Fibroblast of skin of right quadriceps (primary cell): Measurements from ENCODE around the gene ATP6V1G1.
"Not testable (repeated sequence)": the region's sequence is repeated elsewhere in the genome, so short reads cannot be mapped to it uniquely, and the experiment has no call there.

Experiments used
- DNase-seq: peaks from one replicate; pipeline ENCODE4 v3.0.0-alpha.2; 2013

ATP6V1G1 gene

DNA sequence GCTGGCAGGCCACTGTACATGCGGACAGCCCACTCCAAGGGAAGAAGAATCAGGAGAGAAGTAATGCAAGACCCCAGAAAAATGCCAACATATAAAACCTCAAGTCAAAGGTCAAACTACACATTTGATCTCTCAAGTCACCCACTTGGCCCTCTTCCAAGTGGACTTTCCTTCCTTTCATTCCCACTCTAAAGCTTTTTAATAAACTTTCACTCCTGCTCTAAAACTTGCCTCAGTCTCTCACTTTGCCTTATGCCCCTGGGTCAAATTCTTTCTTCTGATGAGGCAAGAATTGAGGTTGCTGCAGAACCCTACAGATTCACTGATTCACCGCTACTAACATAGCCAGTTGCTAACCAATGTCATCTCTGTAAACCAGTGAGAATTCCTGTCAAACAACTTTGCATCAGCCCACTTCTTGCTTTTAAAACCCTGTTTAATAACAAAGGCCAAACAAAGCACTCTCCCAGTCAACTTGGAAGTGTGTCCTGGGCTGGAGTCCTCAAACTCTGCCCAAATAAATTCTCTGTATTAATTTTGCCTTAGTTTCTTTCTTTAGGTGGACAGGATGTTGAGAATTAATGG lies 6.9 kb upstream of the ATP6V1G1 start:
- no peak for DNase-seq

- no peak for DNase-seq
These were observed 4.0 kb upstream of the ATP6V1G1 start for GRCh38 chr9:114583371-114584155.

DNA sequence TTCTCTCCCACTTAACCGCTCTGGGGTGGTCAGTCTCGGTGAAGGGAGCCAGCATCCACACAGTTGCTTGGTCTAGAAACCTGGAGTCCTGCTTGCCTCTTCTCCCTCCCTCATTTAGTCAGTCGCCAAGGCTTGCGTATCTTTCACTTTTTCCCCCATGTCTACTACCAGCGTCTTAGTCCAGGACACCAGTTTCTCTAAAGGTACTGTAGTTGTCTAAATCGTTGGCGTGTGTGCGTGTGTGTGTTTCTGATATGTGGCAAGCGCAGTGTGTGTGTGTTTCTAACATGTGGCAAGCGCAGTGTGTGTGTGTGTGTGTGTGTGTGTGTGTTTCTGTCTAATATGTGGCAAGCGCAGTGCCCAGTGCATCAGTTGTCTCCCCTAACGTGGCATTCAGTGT lies 641 bp downstream of the ATP6V1G1 start:
- DNase-seq, result peak; percentile 42

GRCh38 chr9:114588651-114589526 lies 1.3 kb downstream of the ATP6V1G1 start:
- DNase-seq, result no peak

- DNase-seq, result no peak
These were observed 2.8 kb downstream of the ATP6V1G1 start for GRCh38 chr9:114590328-114590727.

DNA sequence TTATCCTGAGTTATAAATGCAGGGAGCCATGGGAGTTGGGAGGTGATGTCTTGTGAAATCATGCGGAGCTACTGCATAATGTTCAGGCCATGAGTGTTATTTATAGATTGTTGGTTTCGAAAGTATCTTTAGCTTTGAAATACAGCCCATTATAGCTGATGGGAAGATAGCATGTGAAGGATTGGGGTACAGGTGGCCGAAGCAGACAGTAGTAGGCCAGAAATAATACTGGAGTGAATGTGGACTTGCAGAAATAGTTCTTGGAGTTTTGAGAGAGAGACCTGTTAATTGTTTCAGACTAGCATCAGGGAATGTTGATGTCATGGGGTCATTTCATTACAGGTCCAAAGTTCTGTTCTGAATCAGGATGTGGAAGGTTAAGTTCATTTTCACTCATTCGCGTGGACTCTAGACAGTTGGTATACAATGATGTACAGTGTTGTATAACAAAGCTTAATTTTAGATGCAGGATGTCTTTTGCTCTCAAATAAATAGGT lies 3.8 kb downstream of the ATP6V1G1 start:
- no peak for DNase-seq

GRCh38 chr9:114591849-114592248 lies 4.3 kb downstream of the ATP6V1G1 start:
- DNase-seq, result no peak

GRCh38 chr9:114592356-114592755 lies 4.8 kb downstream of the ATP6V1G1 start:
- DNase-seq, result no peak

DNA sequence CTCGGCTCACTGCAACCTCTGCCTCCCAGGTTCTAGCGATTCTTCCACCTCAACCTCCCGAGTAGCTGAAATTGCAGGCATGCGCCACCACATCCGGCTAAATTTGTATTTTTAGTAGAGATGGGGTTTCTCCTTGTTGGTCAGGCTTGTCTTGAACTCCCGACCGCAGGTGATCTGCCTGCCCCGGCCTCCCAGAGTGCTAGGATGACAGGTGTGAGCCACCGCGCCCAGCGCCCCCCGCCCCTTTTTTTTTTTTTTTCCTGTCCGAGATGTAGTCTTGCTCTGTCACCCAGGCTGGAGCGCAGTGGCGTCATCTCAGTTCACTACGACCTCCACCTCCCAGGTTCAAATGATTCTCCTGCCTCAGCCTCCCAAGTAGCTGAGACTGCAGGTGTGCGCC lies 6.6 kb downstream of the ATP6V1G1 start:
- DNase-seq, result no peak

- not testable (repeated sequence) for DNase-seq
These were observed 13.1 kb downstream of the ATP6V1G1 start for GRCh38 chr9:114600502-114601248.

DNA sequence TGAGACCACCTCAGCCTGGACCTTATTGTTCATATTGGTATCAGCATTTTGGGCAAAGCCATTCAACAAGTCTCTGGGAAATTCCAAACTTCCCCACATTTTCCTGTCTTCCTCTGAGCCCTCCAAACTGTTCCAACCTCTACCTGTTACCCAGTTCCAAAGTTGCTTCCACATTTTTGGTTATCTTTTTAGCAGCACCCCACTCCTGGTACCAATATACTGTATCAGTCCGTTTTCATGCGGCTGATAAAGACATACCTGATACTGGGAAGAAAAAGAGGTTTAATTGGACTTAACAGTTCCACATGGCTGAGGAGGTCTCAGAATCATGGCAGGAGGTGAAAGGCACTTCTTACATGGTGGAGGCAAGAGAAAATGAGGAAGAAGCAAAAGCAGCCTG lies 14.2 kb downstream of the ATP6V1G1 start:
- DNase-seq, result not testable (repeated sequence)

DNA sequence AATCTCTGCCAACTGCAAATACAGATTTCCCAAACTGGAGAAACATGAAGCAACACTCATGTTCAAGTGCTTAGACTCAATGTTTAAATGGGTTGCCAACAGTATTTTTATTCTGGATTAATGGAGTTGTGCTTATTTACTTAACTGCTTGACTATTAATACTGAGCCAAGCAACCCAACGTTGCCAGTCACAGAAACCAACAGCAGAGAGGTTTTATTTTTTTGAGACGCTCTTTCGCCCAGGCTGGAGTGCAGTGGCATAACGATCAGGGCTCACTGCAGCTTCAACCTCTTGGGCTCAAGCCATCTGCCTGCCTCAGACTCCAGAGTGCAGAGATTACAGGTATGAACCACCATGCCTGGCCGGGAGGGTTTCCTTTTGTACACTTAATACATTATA lies 15.1 kb downstream of the ATP6V1G1 start:
- DNase-seq, result no peak

DNA sequence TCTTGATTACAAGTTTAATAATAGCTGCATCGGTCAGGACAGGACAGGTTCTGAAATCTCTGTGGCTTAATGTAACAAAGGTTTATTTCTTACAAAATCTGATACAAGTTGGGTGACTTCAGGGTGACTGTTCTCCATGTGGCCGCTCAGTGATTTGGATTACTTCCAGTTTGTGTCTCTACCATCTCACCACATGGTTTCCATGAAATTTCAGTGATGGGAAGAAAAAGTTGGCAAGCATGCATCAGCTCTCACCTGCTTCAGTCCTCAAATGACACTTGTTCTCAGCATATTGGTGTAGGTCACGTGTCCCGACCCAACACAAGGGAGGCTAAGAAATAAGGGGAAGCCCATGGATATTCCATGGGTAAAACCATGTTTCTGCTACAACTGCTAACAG lies 15.7 kb downstream of the ATP6V1G1 start:
- no peak for DNase-seq

GRCh38 chr9:114604989-114605388 lies 17.4 kb downstream of the ATP6V1G1 start:
- DNase-seq, result no peak

- no peak for DNase-seq
These were observed 18.5 kb downstream of the ATP6V1G1 start for GRCh38 chr9:114606068-114606467.

DNA sequence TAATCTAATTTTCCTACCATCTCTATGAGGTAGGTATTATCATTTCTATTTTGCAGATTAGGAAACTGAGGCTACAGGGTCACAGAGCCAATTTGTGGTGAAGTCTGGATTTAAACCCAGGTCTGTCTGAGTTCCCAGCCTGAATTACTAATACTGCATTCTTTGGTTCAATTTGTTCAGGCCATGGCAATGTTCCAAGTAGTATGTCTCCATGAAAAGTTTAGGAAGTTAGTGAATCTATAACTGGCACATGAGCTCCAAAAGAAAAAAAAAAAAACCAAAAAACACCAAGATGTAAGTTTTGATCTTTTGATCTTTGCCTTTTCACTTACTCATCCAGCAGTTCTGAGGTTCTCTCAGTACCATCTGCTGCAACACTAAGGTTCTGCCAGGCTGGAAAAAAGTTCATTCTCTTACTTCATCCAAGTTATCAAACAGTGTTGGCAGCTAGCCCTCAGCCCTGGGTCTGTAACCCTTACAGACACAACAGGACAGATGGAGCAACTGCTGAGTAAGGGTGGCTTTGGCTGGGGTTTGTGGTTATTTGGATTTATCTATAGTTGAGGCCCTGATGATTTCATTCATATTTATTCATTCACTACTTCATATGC lies 19.1 kb downstream of the ATP6V1G1 start:
- peak; percentile 68 for DNase-seq

DNA sequence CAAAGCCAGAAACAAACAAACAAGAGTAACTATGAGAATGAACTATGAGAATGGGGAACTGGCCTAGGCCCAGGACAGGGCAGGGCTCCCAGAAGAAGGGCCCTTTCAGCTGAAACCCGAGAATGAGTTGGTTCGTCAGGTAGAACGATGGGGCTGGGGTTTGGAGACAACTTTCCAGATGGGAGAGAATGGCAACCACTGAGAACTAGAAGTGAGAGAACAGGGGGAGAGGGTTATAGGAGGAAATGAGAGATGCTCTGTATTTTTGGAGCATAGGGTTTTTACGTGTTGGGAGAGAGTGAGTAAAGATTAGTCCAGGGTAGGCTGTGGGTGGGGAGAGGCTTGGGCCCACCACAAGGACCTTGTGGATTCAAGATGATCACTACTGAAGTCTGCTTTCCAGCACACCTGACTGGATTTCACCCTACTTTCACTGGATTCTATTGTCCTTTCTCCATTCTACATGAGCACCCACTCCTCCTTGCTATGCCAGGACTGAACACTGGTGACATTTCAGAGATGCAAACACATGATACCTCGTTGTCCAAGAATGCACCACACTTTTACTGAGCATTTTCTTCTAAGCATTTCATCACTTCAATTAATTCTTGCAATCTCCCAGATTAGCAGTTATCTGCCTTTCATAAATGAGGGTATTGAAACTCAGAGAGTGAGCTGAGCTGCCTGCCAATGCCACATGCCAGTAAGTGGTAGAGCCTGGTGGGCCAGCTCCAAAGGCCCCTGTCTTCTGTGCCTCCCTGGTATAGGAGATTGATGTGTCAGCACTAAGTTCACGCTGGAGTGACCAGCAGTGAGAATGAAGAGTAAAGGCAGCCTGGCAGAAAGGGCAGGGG lies 20.3 kb downstream of the ATP6V1G1 start:
- DNase-seq, result no peak

DNA sequence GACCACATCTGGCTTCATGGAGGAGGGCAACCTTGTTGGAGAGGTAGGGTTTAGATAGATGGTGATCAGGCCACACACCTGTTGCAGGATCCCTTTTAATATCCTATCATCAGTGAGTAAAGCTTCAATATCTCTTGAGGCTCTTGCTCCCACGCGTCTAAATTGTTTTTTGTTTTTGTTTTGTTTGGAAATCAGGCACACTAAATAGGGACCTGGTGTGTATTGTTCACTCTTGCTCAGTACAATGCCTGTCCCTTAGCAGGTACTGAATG lies 20.9 kb downstream of the ATP6V1G1 start:
- DNase-seq, result no peak

DNA sequence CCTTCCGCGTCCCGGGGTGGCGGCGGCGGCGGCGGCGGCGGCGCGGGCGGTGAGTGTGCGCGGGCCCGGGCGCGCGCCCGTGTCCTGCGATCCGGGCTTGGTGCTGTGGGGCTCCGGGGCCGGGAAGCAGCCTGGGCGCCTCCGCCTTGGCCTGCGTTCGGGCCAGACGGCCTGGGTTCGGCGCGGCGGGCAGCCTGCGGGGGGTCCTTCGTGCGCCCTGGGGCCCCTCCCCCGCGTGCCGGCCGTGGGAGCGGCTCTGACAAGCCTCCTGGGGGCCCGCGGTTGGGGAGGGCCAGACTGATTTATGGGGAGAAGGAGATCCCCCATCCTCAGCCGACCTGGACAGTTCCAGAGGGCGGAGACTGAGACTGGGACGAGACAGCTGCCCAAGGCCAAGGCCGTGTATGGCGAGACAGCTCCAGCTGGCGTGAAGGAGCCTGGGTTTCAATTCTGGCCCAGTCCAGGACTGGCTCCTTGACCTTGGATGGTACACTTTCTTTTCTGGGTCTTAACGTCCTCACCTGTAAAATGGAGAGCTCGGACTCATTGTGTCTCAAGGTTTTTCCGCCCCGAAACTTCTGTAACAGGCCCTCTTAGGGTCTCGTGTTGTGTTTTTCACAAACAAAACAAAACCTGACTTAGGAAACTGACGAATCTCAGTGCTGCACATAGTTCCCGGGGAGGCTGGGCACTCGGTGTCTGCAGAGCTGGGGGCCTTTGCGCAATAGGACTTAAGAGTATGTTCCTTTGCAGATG lies 24.1 kb downstream of the ATP6V1G1 start:
- DNase-seq, result peak; percentile 66

DNA sequence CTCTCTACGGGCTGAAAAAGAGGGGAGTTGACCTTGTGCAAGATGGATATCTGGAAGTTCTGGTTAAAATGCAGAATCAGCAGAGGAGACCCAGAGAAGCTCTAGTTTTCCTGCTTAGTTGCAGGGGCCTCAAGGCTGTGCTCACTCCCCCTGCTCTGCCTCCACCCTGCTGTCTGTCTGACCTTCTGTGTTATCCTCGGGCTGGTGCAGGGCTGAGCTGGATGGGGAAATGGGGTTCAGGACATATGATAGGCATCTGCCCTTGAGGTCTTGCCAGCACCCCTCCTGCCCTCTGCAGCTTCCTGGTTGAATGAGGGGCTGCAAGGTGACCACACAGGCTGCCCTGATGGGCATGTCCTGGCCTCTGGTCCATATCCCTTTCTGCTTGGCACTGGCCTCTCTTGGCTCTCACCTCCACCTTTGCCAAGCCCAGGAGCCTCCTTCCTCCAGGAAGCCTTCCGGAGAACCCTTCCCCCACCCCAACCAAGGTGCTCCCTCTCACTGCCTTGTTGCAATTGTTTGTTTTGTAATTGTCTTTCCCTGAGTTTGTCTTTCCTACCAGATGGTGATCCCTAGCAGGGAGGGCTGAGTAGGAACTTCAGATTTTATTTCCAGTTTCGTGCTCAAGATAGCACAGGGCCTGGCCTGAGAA lies 24.8 kb downstream of the ATP6V1G1 start:
- DNase-seq, result no peak
